Motor neuron (in vitro differentiated cells): ENCODE results near the gene EMSY. TPM values are rescaled to one million over a fixed set of nuclear protein-coding genes. Genes with fewer than 3 reads are reported as not detected.
"Not testable (repeated sequence)": the region's sequence is repeated elsewhere in the genome, so short reads cannot be mapped to it uniquely, and the experiment has no call there.

Experiments used
- ATAC-seq, 8 experiments: fragments of 200-7000 bp; cut with Tn5 transposase; replicated peaks in 6 of 8; 2 replicates each; pipeline ENCODE4 v1.8.0; 2021; ENCODE audit warnings: mild to moderate bottlenecking in 8 of 8, moderate library complexity in 8 of 8
- H3K27ac ChIP-seq, 2 donors: fragments of 250-450 bp; sonication (Bioruptor Pico); 2 replicates each; pipeline ENCODE4 v1.9.0; 2021; ENCODE audit warnings: antibody characterized with exemption in 2 of 2, mild to moderate bottlenecking in 2 of 2, moderate library complexity in 1 of 2
- H3K4me1 ChIP-seq, 2 donors: fragments of 250-450 bp; sonication (Bioruptor Pico); replicated peaks in 1 of 2; 2 replicates each; pipeline ENCODE4 v1.6.1; 2021; ENCODE audit warnings: antibody characterized with exemption in 2 of 2, mild to moderate bottlenecking in 2 of 2, moderate library complexity in 1 of 2
- H3K4me3 ChIP-seq, 5 donors: fragments of 250-450 bp; sonication (Bioruptor Pico); 2 replicates each; pipeline ENCODE4 v1.9.0; 2021; ENCODE audit warnings: antibody characterized with exemption in 5 of 5, mild to moderate bottlenecking in 5 of 5, moderate library complexity in 4 of 5
- WGBS, 10 experiments: fragments of 450-650 bp; shearing (Covaris generic); methylation state at CpG; one replicate each; pipeline ENCODE4 v1.0.0; 2022; 5-methylcytosine and 5-hydroxymethylcytosine counted together
- in situ Hi-C, 9 experiments: fragments of 400-800 bp; cut with MboI; loops; one replicate each; pipeline ENCODE4 v1.15.0; 2021; ENCODE audit warnings: low sequenced_read_pairs in 9 of 9, low pct_unique_long_range_greater_than_20kb in 2 of 9; ENCODE audit not compliant: unreplicated experiment in 9 of 9
- total RNA-seq, 8 experiments: library from RNA; unstranded; fragments of 300-600 nt; gene quantifications; 2 replicates each; pipeline versions ENCODE4 v1.2.3 to v1.2.4, GENCODE V29; 2022

Gene EMSY
- total RNA-seq, 8 experiments from 2014 or later, result 9.1 to 29.5 (median 20.8) TPM

DNA sequence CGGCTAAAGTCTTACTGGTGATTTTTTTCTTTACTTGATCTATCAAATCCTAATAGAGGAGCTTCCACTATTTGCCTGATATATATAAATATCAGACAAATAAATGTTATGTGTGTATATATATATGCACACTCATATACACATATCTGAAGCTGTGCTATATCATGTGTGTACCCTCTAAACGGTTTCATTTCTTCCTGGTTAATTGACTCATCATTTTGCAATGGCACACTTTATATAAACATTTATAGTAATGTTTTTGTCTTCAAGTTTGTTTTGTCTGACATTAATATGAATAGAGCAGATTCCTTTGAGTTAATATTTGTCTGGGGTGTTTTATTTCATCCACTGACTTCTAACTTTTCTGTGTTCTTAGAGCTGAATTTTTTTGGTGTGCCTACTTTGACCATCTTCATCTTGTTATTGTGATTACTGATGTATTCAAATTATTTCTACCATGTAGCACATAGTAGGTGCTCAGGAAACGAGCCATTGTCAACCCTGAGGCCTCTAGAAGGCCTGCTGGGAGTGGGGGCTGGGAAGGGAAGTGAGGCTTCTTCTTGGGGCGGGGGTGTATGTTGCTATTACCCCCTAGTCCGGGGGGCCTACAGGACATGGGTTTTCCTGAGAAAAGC lies 143.1 kb downstream of the EMSY start:
- in situ Hi-C loops, result loop anchor here in 1 of 9 experiments (25.0 kb wide), 1 partner anchor 99 kb away; no protein-coding TSS in a partner anchor
- WGBS, 10 experiments, result 60 to 100% (median 82%) methylated on average over 1 to 4 of the region's 5 CpGs
- H3K27ac ChIP-seq, result no peak overlapping the region
- no peak overlapping the region for H3K4me3 ChIP-seq
- H3K4me1 ChIP-seq, result peaks cover 0 to 4% of the 10 kb centered on the region in 2 donors
- ATAC-seq, result no peak

DNA sequence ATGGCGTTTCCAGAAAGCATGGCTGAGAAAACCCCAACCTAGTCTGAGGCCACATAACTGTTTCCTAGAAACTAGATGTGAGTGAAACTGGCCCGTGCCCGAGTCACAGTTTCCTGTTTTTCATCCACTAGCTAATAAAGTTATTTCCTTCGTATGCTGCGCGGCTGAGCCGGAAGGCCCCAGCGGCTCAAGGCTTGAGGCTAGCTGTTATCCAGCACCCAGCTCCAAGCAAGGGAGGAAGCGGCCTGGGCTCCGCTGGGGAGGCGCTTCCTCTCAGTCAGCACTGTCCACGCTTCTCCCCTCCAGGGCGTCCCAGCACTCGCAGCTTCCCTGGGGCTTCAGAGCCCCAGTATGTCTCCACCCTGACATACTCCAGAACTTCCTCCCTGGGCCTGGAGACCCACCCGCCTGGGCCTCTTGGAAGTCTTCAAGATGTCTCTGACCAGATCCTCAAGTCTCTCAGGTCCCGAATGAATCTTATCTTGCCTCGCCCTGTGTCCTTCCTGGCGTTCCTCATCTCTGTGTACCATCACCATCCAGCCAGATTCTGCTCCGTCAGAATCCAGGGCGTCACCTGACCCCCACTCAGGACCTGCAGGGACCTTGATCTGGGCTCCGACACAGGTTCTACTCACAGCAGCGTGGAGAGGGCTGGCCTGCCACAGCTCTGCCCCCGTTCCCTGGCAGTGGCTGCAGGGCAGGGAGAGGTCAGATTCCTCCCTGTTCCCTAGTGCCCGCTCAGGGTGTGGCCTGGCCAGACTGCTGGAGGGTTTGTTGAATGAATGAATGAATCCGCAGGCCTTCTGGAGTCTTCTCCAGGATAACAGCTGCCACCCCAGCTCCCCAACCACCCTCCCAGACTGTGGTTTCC lies 143.9 kb downstream of the EMSY start:
- peaks cover 0 to 4% of the 10 kb centered on the region in 2 donors for H3K4me1 ChIP-seq
- no peak overlapping the region for H3K27ac ChIP-seq
- ATAC-seq, result peak in 3 of 8 experiments; percentile 39 to 61 (median 44)
- WGBS, 10 experiments, result 76 to 100% (median 86%) methylated on average over 2 to 11 of the region's 25 CpGs; no CpG with 5 or more reads in 4 of the 10 experiments
- no peak overlapping the region for H3K4me3 ChIP-seq
- in situ Hi-C loops, result loop anchor here in 1 of 9 experiments (25.0 kb wide), 1 partner anchor 99 kb away; no protein-coding TSS in a partner anchor

DNA sequence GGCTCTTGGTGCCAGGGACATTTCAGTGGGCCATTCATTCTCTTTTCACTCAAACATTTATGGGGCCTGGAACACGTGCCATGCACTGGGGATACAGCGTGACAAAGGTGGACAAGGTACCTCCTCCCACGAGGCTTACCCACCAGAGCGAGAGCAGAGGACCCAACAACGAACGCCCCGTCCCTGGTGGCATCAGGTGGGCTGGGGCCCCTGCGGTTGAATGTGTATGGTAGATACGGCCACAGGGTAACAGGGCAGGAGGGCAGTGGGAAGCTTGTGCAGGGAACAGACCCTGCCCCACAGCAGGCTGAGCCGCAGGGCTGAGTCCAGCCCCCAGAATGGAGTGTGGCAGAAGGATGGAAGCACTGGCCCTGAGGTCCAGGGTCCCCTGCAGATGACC lies 144.7 kb downstream of the EMSY start:
- no peak overlapping the region for H3K4me3 ChIP-seq
- in situ Hi-C loops, result loop anchor here in 1 of 9 experiments (25.0 kb wide), 1 partner anchor 98 kb away; no protein-coding TSS in a partner anchor
- peaks cover 0 to 4% of the 10 kb centered on the region in 2 donors for H3K4me1 ChIP-seq
- no peak overlapping the region for H3K27ac ChIP-seq
- ATAC-seq, result no peak
- 83 to 100% (median 95%) methylated on average over 2 to 4 of the region's 10 CpGs; no CpG with 5 or more reads in 7 of the 10 experiments for WGBS, 10 experiments

DNA sequence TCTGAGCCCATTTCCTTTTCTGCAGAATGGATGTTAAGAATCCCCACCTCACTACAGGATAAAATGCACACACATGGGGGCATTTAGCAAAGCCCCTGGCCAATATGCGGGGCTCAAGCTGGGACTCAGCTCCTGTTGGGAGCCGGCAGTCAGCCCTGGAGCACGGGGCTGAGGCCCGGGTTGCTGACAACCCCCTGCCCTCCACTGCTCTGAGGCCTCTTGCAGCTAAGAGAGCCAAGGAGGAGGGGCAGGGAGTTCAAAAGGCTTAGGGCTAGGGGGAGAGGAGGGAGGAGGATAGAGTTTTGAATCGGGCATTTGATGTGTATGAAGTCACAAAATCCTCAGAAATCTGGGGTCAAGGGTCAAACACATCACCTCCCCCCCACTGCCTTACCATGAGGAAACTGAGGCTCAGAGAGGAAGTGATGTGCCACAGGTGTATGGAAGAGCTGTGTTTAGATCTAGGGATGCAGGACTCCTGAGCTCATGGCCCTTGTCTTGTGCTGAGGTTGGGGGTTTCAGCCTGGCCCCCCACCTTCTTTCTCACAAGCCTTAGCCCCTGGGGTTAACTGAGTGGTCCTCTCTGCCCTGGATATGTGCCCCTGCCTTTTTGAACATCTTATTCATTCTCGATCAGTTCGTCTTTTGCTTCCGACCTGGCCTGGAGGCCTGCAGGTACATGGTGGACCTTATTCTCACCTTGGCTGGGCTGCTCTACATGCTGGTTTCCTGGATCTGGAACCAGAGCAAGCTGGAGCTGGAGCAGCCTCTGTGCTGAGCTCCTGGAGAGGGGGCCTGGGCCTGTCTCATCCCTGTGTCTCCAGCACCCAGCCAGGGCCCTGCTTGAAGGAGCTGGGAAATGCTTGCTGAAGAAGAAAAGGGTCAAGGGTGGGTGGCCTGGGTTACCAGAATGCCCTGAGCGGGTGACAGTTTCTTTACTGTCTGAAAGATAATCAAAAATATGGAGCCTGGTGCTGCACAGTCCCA lies 145.4 kb downstream of the EMSY start:
- Histone ChIP-seq H3K4me1 (peaks cover 0 to 4% of the 10 kb centered on the region in 2 donors), H3K4me3 (no peak overlapping the region), H3K27ac (no peak overlapping the region)
- ATAC-seq, result no peak
- in situ Hi-C loops, result loop anchor here in 1 of 9 experiments (25.0 kb wide), 1 partner anchor 97 kb away; no protein-coding TSS in a partner anchor
- WGBS, 10 experiments, result 33 to 94% (median 73%) methylated on average over 1 to 6 of the region's 9 CpGs; no CpG with 5 or more reads in 3 of the 10 experiments

DNA sequence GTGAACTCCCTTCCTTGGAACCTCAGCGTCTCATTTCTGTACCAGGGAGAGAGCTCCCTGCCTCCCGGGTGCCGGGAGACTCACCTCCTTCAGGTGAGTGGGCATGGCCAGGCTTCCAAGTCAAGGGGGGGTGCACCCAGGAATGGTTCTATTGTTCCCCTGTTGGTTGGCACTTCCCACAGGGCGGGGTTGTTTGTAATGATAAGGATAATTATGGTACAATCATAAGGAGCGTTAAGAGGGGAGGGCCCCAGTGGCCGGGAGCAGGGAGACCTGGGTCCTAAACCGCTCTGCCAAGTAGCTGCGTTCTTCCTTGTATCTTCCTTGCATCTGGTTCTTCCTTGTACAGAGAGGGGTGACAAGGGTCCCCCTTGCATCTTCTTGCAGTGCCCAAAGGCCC lies 146.6 kb downstream of the EMSY start:
- 82 to 100% (median 100%) methylated on average over 1 to 6 of the region's 8 CpGs; no CpG with 5 or more reads in 4 of the 10 experiments for WGBS, 10 experiments
- Histone ChIP-seq H3K4me3 (no peak overlapping the region), H3K4me1 (peaks cover 0 to 4% of the 10 kb centered on the region in 2 donors), H3K27ac (no peak overlapping the region)
- in situ Hi-C loops, result loop anchor here in 1 of 9 experiments (25.0 kb wide), 1 partner anchor 96 kb away; no protein-coding TSS in a partner anchor
- no peak for ATAC-seq

DNA sequence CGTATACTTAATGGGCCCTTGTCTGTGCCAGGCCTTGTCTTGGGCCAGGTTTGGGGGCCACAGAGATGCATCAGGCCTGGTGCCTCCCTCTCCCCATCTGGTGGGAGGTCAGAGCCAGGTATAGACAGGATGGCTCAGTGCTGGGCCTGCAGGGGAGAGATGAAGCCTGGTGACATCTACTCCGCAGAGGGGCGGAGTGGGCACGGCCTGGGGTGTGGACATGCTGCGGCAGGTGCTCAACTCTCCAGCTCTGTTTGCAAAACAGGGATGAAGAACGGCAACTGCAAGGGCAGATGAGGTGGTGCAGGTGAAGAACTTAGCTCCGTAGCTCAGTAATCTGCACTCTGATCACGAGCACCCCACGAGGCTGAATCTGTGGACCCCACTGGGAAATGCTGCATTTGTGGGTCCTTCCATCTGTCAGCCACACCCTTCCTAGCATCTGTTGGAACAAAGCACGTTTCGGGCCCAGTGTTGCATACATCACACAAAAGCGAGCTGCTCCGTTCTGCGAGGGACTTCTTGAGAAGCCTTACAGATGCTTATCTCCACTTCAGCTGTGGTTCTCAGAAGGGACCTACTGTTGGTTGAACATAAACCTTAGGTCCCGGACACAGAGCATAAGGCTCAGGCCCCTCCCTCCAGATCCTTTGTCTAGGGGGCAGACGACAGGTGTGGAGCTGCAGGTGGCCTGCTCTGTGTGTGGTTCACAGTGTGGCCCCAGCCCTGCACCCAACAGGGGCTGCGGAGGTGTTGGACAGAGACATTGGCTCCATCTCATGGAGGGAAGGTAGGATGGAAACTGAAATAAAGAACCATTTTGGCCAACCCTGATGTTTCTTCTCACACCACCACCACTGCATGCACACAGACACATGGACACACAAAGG lies 147.5 kb downstream of the EMSY start:
- in situ Hi-C loops, result loop anchor here in 1 of 9 experiments (25.0 kb wide), 1 partner anchor 95 kb away; no protein-coding TSS in a partner anchor
- no peak overlapping the region for H3K4me3 ChIP-seq
- peaks cover 0 to 4% of the 10 kb centered on the region in 2 donors for H3K4me1 ChIP-seq
- no peak for ATAC-seq
- no peak overlapping the region for H3K27ac ChIP-seq
- 62 to 100% (median 87%) methylated on average over 2 to 6 of the region's 17 CpGs; no CpG with 5 or more reads in 4 of the 10 experiments for WGBS, 10 experiments

DNA sequence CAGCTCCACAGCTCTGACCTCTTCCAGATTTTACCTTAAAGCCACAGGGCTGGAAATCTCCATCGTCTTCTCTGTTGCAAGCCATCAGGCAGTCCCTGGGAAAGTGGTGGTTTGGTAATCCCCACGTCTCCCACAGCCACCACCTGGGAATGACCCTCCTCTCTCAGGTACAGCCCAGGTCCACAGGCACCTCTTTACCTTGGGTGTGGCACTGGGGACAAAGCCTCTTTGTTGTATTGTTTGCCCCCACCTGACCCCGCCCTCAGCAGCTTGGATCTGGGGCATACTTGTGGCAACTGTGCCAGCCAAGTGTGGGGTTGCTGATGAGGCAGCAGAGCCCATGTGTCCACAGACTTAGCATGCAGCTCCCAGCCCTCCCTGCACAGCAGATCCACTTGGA lies 148.1 kb downstream of the EMSY start:
- ATAC-seq, result no peak
- in situ Hi-C loops, result loop anchor here in 1 of 9 experiments (25.0 kb wide), 1 partner anchor 94 kb away; no protein-coding TSS in a partner anchor
- no peak overlapping the region for H3K4me3 ChIP-seq
- peaks cover 0 to 4% of the 10 kb centered on the region in 2 donors for H3K4me1 ChIP-seq
- no peak overlapping the region for H3K27ac ChIP-seq
- WGBS, 10 experiments, result 50 to 93% (median 72%) methylated on average over 1 to 2 of the region's 3 CpGs; no CpG with 5 or more reads in 6 of the 10 experiments

DNA sequence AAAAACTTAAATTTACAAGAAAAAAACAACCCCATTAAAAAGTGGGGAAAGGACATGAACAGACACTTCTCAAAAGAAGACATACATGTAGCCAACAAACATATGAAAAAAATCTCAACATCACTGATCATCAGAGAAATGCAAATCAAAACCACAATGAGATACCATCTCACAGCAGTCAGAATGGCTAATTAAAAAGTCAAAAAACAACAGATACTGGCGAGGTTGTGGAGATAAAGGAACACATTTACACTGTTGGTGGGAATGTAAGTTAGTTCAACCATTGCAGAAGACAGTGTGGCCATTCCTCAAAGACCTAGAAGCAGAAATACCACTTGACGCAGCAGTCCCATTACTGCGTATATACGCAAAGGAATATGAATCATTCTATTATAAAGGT lies 150.3 kb downstream of the EMSY start:
- ATAC-seq, H3K27ac ChIP-seq, H3K4me1 ChIP-seq, H3K4me3 ChIP-seq: not testable (repeated sequence)
- WGBS, 10 experiments, result 67 to 100% (median 75%) methylated on average over 1 to 4 of the region's 4 CpGs
- in situ Hi-C loops, result loop anchor here in 1 of 9 experiments (25.0 kb wide), 1 partner anchor 92 kb away; no protein-coding TSS in a partner anchor

DNA sequence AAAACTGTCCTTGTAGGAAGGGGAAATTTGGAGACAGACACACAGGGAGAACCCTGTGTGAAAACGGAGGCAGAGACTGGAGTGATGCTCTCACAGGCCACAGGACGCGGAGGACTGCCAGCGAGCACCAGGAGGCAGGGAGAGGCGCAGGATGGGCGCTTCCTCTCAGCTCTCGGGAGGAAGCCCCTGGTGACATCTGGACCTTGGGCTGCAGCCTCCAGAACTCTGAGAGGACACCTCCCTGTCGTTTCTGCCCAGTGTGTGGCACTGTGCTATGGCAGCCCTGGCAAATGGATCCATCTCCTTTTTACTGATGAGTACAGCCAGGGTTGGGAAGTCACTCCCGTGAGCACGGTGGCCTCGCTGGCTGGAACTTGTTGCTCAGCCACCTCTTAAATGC lies 151.8 kb downstream of the EMSY start:
- no peak for ATAC-seq
- Histone ChIP-seq H3K4me1 (no peaks in the 10 kb centered on the region), H3K4me3 (no peak overlapping the region), H3K27ac (no peak overlapping the region)
- in situ Hi-C loops, result loop anchor here in 1 of 9 experiments (25.0 kb wide), 1 partner anchor 91 kb away; no protein-coding TSS in a partner anchor
- WGBS, 10 experiments, result 33 to 93% (median 71%) methylated on average over 1 to 3 of the region's 11 CpGs; no CpG with 5 or more reads in 4 of the 10 experiments

DNA sequence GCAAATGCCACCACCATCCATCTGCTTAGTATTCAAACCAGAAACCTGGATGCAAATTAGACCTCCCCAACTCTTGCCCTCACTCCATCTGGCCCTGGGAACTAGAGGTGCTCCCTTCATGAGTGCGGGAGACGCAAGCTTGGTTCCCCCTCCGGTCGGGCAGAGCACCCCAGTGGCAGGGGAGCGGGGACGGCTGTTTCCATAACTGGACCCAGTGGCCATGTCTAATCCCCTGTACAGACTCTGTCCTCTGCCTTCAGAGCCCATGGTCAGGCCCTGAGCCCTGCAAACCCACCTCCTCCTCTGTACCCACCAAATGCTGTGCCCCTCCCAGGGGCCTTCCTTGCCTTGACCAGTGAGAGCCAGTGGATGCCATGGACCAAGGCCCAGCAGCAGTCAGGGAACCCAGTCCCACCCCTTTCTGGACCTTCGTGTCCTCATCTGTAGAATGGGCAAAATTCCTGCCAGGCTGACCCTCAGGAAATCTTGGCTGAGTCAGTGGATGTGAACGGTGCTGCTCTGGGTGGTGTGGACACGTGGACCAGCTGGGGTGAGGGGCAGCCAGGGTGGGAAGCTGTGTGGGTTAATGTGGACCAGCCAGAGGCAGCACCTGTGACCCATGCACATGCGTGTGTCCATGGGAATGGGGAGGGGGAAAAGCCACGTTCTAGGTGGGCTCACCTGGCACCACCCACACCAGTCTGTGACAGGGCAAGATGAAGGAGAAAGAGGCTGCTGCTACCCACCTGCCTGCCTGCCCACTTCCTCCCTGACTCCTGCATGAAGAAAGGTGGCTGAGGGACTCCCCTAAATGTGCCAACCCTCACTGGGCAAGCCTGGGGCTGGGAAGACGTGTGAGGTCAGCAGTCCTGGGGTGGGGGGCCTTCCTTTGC lies 153.0 kb downstream of the EMSY start:
- WGBS, 10 experiments, result 20 to 89% (median 62%) methylated on average over 2 to 4 of the region's 12 CpGs; no CpG with 5 or more reads in 6 of the 10 experiments
- peak in 1 of 8 experiments; percentile 12 for ATAC-seq
- in situ Hi-C loops, result loop anchor here in 1 of 9 experiments (25.0 kb wide), 1 partner anchor 90 kb away; no protein-coding TSS in a partner anchor

More for the DNA sequence above, 153.0 kb downstream of the EMSY start:
- H3K4me1 ChIP-seq, result no peaks in the 10 kb centered on the region
- no peak overlapping the region for H3K27ac ChIP-seq
- no peak overlapping the region for H3K4me3 ChIP-seq
